Measurements from ENCODE around the gene CDH11.

GRCh38 chr16:65122724-65123395 is 997 bp upstream of the CDH11 start:
- no peak for TF ChIP-seq CTCF (conservative IDR thresholded peaks at IDR 0.05; ENCODE audit: low read length)
- TF ChIP-seq EZH2phosphoT487 (IDR thresholded peaks at IDR 0.05; ENCODE audit: borderline replicate concordance, low read depth, low read length) = no peak

Data from OCI-LY7 (cell line).